Femur (tissue), 1 donor: ENCODE measurements around the gene FOXC2.
"Not testable (repeated sequence)": the region's sequence is repeated elsewhere in the genome, so short reads cannot be mapped to it uniquely, and the experiment has no call there.

ENCODE experiments used
- DNase-seq: peaks from one replicate; pipeline ENCODE4 v3.0.0-alpha.2; 2017

Gene FOXC2

DNA sequence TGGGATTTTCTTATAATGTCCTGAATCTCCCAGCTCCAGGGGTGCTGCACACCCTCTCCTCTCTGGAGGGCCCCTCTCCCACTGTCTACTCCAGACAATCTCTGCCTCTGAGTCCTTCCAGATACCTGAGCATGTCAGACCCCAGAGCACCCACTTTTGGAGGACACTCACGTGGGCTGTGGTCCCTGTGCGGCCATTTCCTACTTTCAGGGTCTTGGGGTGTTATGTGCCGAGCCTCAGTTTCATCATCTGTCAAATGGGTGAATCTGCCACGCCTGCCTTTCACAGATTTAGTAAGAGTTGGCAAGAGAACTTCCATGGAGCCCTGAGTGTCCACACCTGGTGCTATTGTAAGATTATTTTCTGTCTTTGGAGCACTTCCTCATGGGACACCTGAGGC is 8.0 kb downstream of the FOXC2 start:
- DNase-seq: no peak

GRCh38 chr16:86575095-86575685 is 8.6 kb downstream of the FOXC2 start:
- no peak for DNase-seq

DNA sequence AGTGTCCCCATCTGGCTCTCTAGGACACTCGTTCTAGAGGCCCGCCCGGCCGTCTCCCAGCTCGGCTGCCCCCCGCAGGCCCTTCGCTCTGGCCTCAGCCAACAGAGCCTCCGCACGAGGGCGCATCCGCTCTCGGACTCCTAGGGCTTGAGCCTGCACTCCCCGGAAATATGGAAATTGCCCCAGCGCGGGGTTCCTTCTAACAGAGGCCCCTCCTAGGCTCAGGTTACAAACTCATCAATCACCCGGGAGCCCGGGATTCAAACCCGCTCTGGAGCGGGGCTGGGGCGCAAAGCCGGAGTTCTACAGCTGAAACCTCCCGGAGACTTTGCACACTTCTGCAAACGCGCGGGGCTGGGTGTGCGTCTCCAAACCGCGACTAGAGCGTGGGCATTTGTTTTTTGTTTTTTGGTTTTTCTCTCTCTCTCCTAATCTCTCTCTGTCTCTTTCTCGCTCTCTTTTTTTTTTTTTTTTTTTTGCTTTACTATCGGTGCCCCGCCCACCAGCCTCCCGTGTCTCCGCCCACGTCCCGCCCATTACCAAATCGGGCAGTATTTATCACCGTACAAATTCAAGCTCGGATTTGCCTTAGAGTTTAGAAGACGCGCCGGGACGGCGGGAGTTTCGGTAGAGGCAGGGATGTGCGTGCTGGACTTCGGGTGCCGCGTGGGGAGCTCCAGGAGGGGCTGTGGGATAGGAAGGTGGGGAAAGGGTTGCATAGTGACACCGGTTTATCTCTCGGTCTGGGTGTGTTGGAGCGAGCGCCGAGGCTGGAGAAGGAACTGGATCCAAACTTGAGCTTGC is 9.3 kb downstream of the FOXC2 start:
- peak; percentile 83 for DNase-seq

- no peak for DNase-seq
Observed at GRCh38 chr16:86576591-86577313, 10.1 kb downstream of the FOXC2 start.

- DNase-seq: no peak
Observed at GRCh38 chr16:86577314-86577971, 10.8 kb downstream of the FOXC2 start.

DNA sequence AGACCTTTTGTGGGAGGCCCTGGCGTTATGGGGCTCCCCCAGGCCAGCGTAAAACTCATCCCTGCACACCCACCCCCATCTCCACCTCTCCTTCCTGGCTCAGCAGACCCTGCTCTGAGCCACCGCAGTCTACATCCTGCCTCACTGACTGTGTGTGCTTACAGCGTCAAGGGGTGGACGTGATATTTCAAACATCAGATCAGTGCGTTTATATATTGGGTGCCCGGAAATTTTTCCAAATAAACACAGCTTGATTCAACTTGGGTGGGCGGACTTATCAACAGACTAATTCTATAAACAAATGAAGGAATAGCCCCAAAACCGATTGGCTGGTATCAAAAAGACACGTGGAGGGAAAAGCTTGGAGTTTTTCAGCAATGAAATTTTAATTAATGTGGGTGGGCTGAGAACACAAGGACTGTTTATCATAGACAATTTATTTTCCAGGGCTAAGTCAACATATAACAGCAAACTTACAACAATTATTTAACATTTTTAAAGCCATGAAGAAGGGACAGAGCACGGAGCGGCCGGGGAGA is 11.5 kb downstream of the FOXC2 start, which contains the start of gene FOXL1:
Gene FOXL1, plus strand, starts transcription at position 489 of the 539 bp plus-strand sequence. CDS start 175 bp downstream, outside the sequence.
- DNase-seq: no peak

DNA sequence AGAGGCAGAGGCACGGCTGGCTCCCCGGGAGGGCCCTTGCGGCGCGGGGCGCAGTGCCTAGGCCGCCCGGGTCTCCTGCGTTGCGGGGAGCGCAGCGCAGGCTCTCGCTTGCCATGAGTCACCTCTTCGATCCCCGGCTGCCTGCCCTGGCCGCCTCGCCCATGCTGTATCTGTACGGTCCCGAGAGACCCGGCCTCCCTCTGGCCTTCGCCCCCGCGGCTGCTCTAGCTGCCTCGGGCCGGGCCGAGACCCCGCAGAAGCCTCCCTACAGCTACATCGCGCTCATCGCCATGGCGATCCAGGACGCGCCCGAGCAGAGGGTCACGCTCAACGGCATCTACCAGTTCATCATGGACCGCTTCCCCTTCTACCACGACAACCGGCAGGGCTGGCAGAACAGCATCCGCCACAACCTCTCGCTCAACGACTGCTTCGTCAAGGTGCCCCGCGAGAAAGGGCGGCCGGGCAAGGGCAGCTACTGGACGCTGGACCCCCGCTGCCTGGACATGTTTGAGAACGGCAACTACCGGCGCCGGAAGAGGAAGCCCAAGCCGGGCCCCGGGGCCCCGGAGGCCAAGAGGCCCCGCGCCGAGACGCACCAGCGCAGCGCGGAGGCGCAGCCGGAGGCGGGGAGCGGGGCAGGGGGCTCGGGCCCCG is 12.1 kb downstream of the FOXC2 start:
- no peak for DNase-seq

- DNase-seq: no peak
Observed at GRCh38 chr16:86579268-86580062, 12.8 kb downstream of the FOXC2 start.

DNA sequence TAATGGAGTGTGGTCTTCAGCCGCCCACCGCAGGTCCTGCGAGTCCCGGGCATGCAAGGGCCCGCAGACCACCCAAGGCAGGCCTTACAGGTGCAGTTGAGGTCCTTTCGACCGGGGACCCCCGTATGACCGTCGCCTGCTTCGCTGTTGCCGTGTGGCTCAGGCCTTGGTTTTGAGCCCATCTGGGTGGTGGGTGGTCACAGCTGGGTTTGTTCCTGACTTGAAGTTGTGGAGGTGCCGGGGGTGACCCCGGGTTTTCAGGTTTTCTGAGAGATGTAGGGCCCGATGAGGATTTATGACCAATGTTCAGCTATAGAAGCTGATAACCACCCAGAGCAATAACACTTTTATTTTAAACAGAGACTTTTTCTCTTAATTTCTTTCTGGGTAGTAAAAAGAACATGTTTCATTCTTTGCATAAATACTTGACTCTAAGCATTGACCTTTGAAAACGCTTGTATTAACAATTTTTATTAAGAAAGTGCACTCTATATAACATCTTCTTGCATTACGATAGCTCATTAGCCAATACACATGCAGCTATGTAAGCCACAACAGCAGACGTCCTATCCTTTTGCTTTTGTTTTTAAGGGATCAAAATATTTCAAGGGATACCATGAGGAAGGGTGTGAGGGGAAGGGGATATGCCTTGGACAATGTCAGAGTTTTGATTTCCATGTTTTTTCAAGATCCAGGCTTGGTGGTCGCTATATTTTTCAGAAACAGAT is 13.6 kb downstream of the FOXC2 start:
- DNase-seq: no peak

DNA sequence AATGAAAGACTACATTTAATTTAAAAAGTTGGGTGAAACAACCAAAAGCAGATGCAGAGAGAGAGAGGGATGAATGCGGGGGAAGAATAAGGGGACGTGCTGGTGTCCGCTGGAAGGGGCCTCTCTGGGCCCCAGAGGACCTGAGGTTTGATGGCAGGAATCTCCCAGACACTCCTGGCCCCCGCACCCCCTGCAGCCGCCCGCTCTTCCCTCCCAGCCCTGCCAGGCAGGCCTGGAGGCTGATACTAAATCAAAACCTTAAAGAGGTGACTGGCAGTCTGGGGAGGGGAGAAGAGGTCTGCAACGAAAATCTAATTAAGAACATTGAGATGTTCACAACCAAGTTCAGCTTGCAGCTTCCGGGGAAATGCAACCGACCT is 14.2 kb downstream of the FOXC2 start:
- DNase-seq: no peak

DNA sequence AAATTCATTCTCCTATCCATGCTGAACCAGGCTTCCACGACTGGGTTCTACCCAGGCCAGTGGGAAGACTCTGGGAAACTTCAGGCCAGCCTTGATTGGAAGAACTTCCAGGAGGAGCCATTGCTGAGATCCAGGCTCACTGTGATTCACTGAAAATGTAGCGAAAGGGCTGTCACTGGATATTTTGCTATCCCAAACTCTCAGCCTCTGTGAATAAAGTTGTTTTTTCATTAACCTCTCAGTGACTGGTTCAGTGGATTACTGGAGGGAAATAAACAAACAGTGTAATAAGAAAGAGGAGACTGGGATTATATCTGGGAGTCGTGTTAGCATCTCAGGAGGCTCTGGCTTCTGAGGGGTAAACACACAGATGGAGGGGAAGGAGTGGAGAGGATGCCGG is 14.8 kb downstream of the FOXC2 start:
- DNase-seq: no peak

GRCh38 chr16:86584071-86584685 is 17.5 kb downstream of the FOXC2 start:
- DNase-seq: no peak

DNA sequence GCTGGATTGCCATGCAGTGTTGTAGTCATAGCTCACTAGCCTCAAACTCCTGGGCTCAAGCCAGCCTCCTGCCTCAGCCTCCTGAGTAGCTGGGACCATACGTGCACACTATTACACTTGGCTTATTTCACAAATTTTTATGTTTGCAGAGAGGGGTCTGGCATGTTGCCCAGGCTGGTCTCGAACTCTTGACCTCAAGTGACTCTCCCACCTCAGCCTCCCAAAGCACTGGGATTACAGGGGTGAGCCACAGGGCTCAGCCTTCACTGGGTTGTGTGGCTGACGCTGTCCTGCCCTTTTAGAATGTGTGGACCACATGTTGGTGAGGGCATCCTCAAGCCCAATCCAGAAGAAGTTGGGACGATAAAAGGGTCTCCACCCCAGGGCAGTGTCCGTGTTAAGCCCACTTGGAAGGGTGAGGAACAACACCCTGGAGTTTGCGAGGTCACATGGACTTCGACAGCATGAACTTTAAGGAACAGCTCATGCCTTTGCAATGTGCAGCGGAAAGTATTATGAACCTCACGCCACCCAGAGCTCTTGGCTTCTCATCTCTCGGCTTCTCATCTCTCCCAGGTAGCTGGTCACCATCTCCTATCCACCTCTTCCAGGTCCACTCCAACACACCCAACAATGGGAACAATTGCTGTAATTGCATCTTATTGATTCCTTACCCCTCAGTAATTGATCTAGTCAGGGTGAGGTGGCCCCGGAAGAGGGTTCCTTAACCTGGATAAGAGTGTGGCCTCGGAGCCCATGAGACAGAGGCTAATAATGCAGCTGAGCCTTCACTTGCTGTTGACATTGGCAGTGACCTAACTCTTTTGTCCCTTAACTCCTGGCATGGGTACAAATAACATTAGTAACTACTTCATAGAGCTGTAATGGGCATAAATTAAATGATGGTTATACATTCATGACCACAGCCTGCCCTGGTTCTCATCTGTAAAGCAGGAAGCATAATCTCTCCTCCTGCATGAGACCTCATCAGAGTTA is 18.4 kb downstream of the FOXC2 start:
- DNase-seq: no peak

DNA sequence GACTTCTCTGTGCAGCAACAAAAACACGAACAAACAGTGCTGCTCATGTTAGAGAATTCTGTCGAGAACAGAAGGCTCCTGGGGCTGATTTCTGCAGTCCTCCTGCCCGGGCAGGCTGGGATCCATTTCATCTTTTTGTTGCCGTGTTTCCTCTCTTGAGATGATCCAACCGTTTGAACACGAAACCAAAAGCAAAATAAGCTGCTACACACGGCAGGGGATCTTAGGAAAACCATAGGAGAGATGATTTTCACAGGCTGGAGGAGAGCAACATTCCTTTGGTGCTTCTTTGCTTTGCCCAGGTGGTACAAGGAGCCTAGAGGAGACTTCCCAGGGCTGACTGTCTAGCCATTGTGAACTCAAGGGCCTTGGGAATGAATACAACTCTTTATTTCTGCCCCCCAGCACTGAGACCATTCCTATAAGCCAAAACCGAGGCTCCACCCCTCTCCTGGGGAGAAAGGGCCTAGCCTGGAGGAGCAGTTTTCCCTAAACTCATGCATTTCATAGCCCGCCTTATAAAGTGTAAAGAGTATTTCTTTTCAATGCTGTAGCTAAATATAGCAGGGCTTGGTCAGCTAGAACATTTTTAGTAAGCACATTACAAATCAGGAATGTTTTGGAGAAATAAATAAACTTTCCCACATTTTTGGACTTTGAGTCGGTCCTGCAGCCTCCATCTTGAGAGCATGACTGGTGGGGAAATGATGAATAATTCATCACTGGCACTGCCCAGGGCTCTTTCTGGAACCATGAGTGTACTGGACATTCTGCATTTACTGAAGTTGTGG is 19.4 kb downstream of the FOXC2 start:
- no peak for DNase-seq

DNA sequence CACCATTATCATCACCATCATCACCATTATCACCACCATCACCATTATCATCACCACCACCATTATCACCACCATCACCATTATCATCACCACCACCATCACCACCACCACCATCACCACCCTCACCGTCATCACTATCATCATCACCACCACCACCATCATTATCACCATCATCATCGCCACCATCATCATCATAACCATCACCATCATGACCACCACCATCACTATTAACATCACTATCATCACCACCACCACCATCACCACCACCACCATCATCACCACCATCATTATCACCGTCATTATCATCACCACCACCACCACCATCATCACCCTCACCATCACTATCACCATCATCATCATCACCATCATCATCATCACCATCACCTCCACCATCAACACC is 20.9 kb downstream of the FOXC2 start:
- no peak for DNase-seq

- not testable (repeated sequence) for DNase-seq
Observed at GRCh38 chr16:86587955-86588354, 21.3 kb downstream of the FOXC2 start.

GRCh38 chr16:86590501-86591144 is 24.0 kb downstream of the FOXC2 start:
- no peak for DNase-seq

- DNase-seq: no peak
Observed at GRCh38 chr16:86591270-86591669, 24.6 kb downstream of the FOXC2 start.
